K562 (cell line): ENCODE measurements around the gene PDE4D. TPM values are rescaled to one million over a fixed set of nuclear protein-coding genes. Genes with fewer than 3 reads are reported as not detected.

Source experiments
- ARID4B ChIP-seq: sonication (generic); formaldehyde crosslinking; IDR thresholded peaks from 2 replicates; pipeline ENCODE4 v1.8.0; 2022; ENCODE audit warnings: mild to moderate bottlenecking, missing genetic modification reagents
- BRCA1 ChIP-seq, 2 experiments: fragments of 450-650 bp in 1 of 2; sonication (generic) in 1 of 2; formaldehyde crosslinking in 1 of 2; IDR thresholded peaks; 2 replicates each; pipeline versions ENCODE4 v1.5.0 to v1.6.1; 2017 to 2020; ENCODE audit warnings: mild to moderate bottlenecking in 1 of 2, missing genetic modification reagents in 1 of 2
- EZH2 ChIP-seq: IDR thresholded peaks from 2 replicates; pipeline ENCODE4 v1.6.1; 2012; ENCODE audit warnings: low read depth, mild to moderate bottlenecking, inconsistent platforms, low read length, borderline replicate concordance
- MAFF ChIP-seq: IDR thresholded peaks from 2 replicates; pipeline ENCODE4 v1.6.1; 2012; ENCODE audit warnings: low read length, improper control_type of control experiment
- POU5F1 ChIP-seq: fragments of 150-350 bp; IDR thresholded peaks from 2 replicates; pipeline ENCODE4 v1.6.1; 2014; ENCODE audit warnings: borderline replicate concordance, low read length, low read depth, mild to moderate bottlenecking; ENCODE audit not compliant: partially characterized antibody
- ZNF280A ChIP-seq: fragments of 450-650 bp; IDR thresholded peaks from 2 replicates; pipeline ENCODE4 v1.6.1; 2018; ENCODE audit warnings: mild to moderate bottlenecking, low read depth; ENCODE audit not compliant: partially characterized antibody
- ZNF592 ChIP-seq: fragments of 450-650 bp; IDR thresholded peaks from 2 replicates; pipeline ENCODE4 v1.6.1; 2017; ENCODE audit warnings: antibody characterized with exemption, mild to moderate bottlenecking
- ZNF77 ChIP-seq: fragments of 250-450 bp; sonication (Bioruptor Pico); IDR thresholded peaks from 2 replicates; pipeline ENCODE4 v1.5.0; 2020
- polyA plus RNA-seq, 8 experiments: library from polyadenylated mRNA; depleted of rRNA in 4 of 8; stranded (reverse) in 5 of 8; unstranded in 3 of 8; fragments of >200 nt; fragmentation: Nextera tagmentation in 2 of 8; fragmentation: Illumina TruSeq in 1 of 8; extraction: Ambion mirVana in 2 of 8; extraction: Trizol in 1 of 8; gene quantifications; 2 replicates each; pipeline versions ENCODE4 v1.2.1 to v1.2.3, GENCODE V29; 2011 to 2014; ENCODE audit warnings: inconsistent platforms in 1 of 8, missing spikeins in 1 of 8
- total RNA-seq, 7 experiments: library from RNA; depleted of rRNA in 6 of 7; stranded (reverse); fragments of >200 nt in 6 of 7; fragmentation: Illumina TruSeq in 2 of 7; extraction: Trizol in 2 of 7; gene quantifications; 2 replicates each; pipeline versions ENCODE4 v1.2.1 to v1.2.3, GENCODE V29; 2011 to 2021; ENCODE audit warnings: low replicate concordance in 1 of 7

The PDE4D gene
- total and polyA plus RNA-seq, 9 of the 15 experiments (the other 6 are each of a cell fraction or from before 2014, with no cell fraction given) = 0.04 to 0.46 (median 0.13) TPM

GRCh38 chr5:59583151-59583809 is 310.2 kb downstream of the PDE4D start (continued):
- no peak for TF ChIP-seq ARID4B (CRISPR knock-in tag)
- no peak for TF ChIP-seq MAFF
- TF ChIP-seq ZNF592 = no peak
- TF ChIP-seq POU5F1 = no peak
- TF ChIP-seq ZNF77 (CRISPR knock-in tag) = no peak
- no peak for TF ChIP-seq BRCA1 (IDR thresholded peaks at IDR 0.05)
- TF ChIP-seq BRCA1 (CRISPR knock-in tag; IDR thresholded peaks at IDR 0.05) = no peak
- no peak for TF ChIP-seq EZH2
- TF ChIP-seq ZNF280A = no peak
